COLO829 (cell line): ENCODE measurements around the gene NUAK2.

Experiments used
- DNase-seq: peaks from one replicate; pipeline ENCODE4 v3.0.0; 2012; ENCODE audit warnings: low spot score

The NUAK2 gene

DNA sequence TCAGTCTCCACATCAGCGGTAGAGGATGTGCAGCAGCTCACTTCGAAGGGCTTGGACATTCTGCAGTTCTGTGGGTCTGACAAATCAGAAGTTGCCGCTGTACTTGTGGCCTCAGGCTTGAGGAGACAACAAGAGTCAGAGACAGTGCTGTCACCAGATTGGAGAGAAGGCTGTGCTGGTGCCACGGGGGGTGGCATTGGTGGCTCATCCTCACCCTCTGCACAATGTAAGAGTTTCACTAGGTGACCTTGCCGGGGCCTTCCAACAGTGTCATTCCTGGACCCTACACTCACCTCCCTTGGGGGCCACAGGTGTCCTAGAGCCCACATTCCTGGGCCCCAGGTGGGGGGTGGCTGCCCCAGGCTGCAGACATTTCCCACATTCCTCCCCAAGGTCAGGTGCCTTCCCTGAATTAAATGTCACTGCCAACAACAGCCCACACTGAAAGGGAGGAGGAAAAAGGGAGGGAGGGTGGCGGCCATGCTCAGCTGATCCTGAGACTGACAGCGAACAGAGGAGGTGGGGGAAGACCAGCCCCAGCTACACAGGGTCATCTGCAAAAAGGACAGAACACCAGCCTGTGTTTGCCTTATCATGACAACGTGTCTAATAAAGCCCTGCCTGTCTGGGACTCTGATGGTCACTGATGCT is 47.4 kb downstream of the NUAK2 start:
- no peak for DNase-seq

DNA sequence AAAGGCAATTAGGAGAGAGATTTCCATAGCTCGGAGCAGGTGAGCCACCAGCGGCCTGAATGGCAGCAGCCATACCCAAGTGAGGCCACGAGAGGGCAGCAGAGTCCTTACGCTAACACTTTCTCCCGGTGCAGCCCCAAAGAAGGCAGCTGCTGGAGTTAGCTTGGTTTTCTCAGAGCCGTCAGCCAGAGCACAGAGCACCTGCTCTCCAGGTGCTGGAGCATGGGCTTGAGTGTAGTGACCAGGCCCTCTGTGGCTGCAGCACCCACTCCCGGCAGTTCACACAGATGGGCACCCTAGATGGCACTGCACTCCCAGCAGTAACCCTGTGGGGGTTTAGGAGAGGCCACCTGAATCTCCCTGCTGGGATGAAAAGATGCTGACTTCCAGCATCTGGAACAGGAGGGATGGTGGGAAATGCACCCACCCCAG is 48.0 kb downstream of the NUAK2 start:
- peak; percentile 93 for DNase-seq

DNA sequence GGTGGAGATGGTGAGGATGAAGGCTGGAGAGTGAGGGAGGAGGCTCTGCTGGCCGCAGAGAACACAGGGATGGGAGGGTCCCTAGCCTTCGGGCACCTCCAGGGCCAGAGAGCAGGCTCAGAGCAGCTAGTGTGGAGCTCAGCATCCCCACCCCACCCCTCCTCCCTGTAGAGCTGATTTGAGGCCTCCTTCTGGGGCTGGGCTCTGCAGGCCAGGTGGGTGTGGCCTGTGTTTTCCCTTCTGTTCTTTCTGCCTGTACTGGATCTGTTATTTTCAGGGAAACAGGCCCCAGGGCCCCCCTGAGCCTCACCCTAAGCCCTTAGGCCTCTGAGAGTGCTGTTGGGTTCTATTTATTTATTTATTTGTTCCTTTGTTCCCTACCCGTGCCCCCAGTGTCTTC is 49.0 kb downstream of the NUAK2 start:
- no peak for DNase-seq

DNA sequence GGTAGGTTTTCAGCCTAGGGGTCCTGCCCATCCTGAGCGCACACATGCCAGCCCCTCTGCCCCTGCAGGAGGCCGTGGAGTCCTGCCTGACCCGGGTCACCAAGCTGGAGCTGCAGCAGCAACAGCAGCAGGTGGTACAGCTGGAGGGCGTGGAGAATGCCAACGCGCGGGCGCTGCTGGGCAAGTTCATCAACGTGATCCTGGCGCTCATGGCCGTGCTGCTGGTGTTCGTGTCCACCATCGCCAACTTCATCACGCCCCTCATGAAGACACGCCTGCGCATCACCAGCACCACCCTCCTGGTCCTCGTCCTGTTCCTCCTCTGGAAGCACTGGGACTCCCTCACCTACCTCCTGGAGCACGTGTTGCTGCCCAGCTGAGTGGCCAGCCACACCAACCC is 49.8 kb downstream of the NUAK2 start:
- no peak for DNase-seq

DNA sequence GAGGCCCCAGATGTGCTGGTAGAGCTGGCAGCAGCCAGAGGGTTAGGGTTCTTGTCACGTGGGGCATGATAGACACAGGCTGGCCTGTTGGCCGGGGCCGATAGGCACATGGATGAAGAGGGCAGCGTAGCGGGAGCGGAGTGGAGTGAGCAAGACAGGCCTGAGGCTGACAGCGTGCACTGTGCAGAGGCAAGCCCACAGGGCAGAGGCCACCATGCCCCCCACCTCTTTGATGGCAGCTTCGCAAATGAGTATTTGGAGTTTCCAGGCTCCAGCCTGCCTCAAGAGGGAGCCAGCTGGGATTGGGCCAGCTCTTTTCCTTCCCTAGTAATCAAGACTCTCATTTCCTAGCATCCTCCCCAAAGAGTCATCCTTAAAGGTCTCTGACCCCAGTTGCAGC is 50.3 kb downstream of the NUAK2 start:
- no peak for DNase-seq

DNA sequence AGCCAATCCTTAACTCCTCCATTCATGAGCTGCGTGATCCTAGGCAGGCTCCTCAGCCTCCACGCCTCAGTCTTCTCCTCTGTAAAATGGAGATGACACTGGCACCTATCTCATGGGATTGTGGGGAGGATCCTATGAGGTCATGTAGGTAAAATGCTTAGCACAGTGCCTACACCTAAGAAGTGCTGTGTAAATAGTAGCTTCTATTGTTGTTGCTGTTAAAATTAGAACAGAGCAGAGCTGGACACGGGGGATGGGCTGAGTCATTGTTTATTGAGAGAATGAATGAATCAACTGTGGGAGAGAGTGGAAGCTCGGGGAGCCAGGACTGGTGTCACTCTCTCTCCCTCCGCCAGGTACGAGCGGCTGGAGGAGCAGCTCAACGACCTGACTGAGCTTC is 50.8 kb downstream of the NUAK2 start:
- no peak for DNase-seq

DNA sequence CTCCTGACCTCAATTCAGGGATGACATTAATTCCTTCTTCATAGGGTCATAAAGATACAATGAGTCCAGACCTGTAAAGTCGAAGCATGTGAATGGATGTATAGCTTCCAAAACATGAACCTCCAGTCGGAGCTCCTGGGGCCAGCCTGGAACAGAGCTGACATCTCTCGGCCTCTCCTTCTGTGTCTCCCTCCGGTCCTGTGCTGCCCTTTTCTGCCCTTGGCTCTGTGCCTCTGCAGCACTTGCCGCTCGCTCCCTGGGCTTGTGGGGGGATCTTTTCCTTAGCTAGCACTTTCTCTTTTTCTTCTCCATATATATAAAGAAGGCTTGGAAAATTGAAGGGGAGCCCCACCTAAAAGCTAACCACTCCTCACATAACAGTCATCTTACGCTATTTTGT is 51.3 kb downstream of the NUAK2 start:
- no peak for DNase-seq

DNA sequence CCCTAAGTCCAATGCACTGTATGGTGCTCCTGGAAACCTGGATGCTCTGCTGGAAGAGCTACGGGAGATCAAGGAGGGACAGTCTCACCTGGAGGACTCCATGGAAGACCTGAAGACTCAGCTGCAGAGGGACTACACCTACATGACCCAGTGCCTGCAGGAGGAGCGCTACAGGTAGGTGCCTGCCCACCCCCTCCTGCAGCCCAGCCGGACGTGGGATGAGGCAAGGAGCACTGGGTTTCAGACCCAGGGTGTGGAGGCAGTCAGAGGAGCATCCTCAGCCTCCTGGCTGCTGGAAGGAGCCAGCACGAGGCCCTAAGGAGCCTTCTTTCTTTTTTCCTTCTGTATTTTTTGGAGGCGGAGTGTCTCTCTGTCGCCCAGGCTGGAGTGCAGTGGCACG is 51.8 kb downstream of the NUAK2 start:
- DNase-seq, result no peak

DNA sequence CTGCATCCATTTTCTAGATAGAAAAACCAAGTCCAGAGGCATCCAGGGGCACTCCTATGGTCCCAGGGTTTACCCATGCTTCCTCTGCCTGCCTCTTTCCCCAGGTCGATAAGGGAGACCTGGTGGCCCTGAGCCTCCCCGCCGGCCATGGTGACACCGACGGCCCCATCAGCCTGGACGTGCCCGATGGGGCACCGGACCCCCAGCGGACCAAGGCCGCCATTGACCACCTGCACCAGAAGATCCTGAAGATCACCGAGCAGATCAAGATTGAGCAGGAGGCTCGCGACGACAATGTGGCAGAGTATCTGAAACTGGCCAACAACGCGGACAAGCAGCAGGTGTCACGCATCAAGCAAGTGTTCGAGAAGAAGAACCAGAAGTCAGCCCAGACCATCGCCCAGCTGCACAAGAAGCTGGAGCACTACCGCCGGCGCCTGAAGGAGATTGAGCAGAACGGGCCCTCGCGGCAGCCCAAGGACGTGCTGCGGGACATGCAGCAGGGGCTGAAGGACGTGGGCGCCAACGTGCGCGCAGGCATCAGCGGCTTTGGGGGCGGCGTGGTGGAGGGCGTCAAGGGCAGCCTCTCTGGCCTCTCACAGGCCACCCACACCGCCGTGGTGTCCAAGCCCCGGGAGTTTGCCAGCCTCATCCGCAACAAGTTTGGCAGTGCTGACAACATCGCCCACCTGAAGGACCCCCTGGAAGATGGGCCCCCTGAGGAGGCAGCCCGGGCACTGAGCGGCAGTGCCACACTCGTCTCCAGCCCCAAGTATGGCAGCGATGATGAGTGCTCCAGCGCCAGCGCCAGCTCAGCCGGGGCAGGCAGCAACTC is 52.5 kb downstream of the NUAK2 start:
- DNase-seq, result no peak

DNA sequence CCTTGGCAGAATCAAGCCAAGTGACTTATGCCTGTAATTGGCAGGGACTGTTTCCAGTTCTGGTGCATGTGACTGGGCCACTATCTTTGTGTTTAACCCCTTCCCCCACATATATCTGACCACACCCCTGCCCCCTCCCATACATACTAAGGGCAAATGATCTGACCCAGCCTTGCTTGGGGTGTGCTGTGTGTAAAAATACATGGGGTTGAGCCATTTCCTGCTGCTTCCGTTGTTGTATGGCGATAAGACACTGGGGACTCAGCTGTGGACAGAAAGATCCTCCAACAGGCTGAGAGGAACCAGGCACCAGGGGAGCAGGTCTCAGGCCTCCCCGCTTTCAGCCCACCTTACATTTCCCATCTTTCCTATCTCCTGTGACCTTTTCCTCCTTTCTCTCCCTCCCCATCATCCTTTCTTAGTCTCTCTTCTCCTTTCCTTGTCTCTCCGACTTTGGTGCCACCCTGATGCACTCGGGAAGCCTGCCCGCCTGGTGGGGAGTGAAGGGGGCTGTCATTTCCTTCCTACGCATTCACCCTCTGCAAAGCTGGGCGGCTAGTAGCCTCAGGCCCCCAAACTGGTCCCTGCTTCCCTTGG is 54.1 kb downstream of the NUAK2 start:
- no peak for DNase-seq

DNA sequence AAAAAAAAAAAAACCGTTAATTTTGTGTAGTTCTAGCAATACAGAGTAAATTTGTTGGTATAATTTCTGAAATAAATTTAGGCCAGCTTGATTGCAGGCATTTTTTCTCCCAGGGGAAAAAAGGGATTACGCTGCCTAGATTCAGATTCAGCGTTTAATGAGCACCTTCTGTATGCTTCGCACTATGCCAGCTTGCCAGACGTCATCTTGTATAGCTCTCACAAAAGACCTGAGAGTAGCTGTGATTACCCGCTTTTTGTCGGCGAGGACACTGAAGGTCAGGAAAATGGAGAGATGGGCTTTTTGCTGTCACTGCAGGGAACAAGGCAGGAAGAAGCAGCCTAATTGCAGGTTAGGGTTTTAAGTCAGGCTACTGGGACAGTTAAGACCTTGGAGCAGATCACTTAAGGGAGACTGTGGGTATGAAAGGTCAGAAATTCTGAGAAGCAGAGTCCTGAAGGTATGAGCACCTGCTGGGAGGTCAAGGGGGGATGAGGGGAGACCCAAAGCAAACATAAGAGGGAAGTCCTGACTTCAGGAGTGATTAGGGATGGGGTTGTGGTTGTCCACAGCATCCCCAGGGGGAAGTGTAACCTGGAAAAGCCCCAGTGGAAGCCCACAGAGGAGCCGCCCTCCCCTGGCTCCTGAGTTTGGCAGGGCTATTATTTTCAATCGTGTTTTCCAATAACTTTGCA is 54.8 kb downstream of the NUAK2 start:
- no peak for DNase-seq

DNA sequence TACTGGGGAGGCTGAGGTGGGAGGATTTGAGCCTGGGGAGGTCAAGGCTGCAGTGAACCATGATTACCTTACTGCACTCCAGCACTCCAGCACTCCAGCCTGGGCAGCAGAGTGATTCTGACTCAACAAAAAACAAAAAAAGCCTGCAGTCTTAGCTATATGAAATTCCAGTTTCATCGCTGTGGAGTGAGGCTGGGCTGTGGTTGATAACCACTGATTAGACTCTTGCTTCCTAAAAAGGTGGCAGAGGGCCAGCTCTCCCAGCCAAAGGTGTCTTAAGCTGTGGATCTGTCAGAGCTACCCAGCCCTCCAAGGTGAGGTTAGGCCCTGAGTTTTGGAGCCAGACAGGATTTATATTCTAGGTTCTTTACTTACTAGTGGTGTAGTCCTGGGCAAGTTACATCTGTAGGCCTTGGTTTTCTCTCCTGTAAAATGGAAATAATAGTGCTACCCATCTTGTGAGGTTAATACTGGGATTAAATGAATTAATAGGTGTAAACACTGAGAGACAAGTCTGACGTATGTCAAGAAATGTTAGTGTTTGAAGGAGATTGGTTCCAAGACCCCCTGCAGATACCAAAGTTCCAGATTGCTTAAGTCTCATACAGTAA is 57.9 kb downstream of the NUAK2 start:
- DNase-seq, result no peak

DNA sequence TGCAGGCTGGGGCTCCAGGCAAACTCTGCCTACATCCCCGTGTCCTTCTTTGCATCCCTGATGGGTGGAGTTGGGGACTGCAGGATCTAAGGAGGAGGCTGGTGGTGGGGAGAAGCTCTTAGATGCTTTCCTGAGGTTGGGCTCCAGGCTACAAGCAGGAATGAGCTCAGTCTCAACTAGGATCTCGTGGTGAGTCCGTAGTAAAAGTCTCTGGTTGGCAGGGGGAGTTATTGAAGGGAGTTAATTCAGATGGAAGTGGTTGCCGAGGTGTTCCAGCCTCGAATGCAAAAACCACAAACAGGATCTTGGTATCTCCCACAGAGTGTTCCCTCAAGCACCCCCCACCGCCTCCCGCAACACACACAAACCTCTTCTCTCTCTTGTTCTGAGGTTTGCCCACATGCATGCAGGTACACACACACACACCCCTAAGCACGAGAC is 58.8 kb downstream of the NUAK2 start:
- DNase-seq, result no peak

DNA sequence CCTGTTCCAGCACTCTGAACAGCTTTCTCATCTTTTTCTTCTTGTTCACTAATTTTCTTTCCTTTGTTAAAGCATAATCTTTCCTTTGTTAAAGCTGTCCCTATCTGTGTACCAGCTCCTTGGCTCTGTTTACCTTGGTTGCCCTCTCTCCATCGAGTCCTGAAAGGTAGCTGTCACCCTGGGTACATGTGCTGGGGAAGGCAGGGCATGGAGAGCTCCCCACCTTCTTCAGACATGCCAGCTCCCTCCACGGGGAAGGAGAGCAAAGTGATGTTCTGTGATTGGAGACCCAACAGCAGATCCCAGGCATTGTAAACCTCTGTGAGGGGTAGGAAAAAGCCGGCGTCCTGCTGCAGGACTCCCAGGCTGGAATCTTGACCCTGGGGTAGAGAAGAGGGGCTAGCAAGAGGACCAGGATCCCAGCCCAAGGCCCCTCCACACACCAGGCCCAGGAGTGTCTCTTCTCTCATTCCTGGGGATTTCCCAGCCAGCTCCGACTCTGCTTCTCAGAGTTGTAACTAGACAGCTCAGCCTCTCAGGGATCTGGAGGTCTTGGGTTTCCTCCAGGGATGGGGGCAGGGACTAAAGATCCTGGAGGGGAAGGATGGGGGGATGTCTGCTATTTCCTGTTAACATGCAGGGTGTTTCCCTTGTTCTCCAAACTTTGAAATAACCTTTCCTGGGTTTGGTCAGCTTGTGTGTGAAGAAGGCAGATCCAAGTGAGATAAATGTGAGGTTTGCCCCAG is 59.4 kb downstream of the NUAK2 start:
- DNase-seq, result no peak

DNA sequence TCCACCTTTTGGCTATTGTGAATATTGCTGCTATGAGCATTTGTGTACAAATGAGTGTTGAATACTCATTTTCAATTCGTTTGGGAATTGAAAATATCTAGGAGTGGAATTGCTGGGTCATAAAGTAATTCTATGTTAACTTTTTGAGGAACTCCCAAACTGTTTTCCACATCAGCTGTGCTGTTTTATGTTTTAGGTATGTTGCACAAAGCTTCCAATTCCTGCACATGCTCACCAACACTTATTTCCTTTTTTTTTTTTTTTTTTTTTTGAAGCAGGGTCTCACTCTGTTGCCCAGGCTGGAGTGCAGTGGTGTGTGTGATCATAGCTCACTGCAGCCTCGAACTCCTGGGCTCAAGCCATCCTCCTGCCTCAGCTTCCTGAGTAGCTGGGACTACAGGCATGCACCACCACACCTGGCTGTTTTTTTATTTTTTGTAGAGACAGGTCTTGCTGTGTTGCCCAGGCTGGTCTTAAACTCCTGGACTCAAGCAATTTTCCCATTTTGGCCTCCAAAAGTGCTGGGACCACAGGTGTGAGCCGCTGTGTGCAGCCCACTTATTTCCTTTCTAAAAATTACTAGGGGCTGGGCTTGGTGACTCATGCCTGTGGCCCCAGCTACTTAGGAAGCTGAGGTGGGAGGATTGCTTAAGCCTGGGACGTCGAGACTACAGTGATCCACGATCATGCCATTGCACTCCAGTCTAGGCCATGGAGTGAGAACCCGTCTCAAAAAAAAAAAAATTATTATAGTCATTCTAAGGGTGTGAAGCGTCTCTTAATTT is 60.4 kb downstream of the NUAK2 start:
- DNase-seq, result no peak

DNA sequence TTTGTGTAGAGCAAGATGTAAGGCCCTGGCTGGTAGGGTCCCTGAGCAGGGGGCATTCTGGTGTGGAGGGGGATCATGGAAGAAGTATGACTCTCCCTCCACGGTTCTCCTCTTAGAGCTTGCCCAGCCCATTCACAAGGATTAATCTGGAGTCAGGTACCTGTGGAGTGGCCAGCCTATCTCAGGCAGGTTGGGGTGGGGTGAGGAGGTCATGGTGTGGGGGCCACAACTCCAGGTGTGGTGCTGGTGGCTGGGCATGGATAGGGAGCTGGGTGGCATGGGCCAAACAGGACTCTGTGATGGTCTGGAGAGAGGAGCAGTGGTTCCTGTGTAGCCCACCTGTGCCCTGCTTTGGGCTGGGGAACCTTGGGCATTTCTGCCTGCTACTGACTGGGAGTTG is 61.5 kb downstream of the NUAK2 start:
- DNase-seq, result no peak

DNA sequence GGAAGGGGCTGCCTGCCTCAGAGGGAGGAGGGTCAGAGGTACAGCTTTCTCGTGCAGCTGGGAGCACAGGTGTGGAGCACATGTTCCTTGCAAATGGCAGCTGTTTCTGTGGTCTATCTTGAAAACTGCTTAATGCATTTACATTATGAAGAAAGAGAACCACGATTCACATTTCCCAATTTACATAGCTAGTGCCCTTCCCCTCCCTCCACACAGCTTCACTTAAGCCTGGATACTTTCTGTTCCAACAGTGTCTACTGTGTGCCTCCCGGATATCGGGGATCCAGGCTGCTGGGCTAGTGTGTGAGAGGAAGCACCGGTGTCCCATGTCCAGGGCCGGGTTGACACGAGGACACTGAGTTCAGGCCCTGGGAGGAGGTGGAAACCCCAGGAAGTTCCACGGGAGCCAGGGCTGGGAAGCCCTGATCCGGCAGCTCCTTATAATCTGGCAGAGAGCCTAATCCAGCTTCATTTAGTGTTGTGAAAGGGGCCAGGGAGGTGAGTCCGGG is 62.2 kb downstream of the NUAK2 start:
- DNase-seq, result no peak

DNA sequence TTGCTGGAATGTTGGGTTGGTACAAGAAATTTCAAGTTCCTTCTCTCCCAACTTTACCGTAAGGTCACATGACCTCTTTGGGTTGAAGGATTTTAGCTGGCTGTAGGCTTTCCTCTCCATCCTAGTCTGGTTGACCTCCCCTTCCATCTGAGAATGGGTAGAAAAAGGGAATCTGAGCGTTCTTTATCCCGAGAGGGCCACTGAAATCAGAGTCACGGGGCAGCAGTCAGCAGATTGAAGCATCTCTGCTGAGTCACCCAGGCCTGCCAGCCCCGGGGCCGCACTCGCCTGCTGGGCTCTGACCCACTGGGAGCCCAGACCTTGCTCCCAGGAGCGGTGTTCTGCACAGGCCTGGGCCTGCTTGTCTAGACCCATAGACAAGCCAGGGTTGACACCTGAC is 62.8 kb downstream of the NUAK2 start:
- peak; percentile 99 for DNase-seq

DNA sequence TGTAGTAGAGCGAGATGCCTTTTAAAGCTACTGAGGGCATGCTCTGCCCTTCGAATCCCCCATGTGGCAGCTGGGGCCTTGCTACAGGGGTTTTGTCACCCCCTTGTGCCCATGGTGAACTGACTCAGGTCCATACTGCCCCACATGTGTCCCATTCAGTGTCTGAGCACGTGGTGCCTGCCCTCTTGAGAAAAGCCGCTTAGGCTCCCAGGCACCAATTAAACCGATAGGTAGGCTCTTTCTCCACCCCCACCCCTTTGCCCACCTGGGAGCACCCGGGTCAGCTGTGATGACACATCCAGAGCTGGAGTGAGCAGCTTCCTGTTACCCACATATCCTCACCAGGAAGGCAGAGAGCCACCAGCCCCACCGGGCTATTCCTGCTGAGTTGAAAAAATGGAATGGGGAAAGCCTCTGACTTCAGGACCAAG is 63.3 kb downstream of the NUAK2 start:
- no peak for DNase-seq

DNA sequence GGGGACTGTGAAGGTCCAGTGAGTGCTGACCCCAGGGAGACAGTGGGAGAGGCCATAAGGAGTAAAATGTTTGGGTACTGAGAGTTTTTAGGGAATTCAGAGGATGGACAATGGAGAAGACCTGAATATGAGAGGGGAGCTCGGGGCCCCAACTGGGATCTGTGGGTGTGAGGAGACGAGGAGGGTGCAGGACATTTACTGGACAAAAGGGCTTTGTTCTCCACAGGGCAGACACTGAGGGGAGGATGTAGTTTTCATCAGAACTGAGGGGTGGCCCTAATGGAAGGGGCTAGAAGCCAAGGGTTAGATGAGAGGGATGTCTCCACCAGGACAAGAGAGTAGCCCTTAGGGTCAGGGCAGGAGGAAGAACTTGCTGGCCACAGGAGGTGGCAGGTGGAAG is 63.8 kb downstream of the NUAK2 start:
- DNase-seq, result peak; percentile 69
